Peyer's patch (tissue), 4 donors: Measurements from ENCODE around the gene MKRN2OS.

Experiments used
- POLR2A ChIP-seq, 2 donors: fragments of 450-650 bp; IDR thresholded peaks; one replicate each; pipeline ENCODE4 v1.5.1; 2017; ENCODE audit warnings: antibody characterized with exemption in 2 of 2, mild to moderate bottlenecking in 2 of 2, moderate library complexity in 2 of 2
- TF ChIP-seq, protein P1 (sequence below), 6 experiments: fragments of 450-650 bp in 4 of 6; fragments of 200-600 bp in 2 of 6; sonication (generic) in 1 of 6; IDR thresholded peaks; one replicate each; pipeline ENCODE4 v1.5.1; 2017 to 2019; ENCODE audit warnings: antibody characterized with exemption in 6 of 6, mild to moderate bottlenecking in 3 of 6, moderate library complexity in 1 of 6

DNA sequence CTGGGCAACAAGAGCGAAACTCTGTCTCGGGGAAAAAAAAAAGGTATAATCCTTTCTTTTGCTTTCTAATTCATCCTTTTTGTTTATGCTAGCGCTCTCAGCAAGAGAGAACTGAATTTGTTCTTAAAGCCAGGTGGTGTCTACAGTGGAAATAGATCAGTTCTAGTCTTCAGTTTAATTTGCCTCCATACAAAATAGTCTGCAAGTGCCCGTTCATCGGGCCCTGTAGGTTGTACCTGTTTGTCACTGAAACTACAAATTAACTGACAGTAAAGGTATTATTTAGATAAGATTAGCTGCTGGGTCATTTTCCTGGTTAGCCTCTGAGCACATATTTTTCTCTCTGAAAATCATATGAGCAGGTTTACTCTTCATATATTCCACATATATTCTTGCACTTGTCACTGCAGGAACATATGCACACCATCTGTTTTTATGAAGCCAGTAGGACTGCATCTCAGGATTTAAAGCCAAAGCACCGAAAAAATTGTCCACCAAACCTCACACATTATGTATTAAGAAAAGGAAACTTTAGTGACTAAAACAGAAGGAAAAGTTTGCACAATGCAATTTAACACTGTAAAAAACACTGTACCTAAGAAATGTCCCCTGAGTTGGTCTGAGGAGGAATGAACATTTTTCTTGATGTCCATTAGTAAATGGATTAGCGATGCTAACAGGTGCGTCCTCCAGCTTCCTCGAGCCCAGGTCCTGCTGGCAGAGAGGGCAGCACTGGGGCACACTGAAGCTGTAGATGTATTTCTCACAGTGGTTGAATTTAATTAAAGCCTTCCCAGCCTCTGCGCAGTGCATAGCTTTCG, 437 bp downstream of the MKRN2OS start:
- TF ChIP-seq, protein P1, sequence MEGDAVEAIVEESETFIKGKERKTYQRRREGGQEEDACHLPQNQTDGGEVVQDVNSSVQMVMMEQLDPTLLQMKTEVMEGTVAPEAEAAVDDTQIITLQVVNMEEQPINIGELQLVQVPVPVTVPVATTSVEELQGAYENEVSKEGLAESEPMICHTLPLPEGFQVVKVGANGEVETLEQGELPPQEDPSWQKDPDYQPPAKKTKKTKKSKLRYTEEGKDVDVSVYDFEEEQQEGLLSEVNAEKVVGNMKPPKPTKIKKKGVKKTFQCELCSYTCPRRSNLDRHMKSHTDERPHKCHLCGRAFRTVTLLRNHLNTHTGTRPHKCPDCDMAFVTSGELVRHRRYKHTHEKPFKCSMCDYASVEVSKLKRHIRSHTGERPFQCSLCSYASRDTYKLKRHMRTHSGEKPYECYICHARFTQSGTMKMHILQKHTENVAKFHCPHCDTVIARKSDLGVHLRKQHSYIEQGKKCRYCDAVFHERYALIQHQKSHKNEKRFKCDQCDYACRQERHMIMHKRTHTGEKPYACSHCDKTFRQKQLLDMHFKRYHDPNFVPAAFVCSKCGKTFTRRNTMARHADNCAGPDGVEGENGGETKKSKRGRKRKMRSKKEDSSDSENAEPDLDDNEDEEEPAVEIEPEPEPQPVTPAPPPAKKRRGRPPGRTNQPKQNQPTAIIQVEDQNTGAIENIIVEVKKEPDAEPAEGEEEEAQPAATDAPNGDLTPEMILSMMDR (IDR thresholded peaks at IDR 0.05), result peak in 1 of 6 experiments; percentile 7
- peak; percentile 88 to 91 for TF ChIP-seq POLR2A (IDR thresholded peaks at IDR 0.05)
